ENCODE measurements around the gene AADACL4.

DNA sequence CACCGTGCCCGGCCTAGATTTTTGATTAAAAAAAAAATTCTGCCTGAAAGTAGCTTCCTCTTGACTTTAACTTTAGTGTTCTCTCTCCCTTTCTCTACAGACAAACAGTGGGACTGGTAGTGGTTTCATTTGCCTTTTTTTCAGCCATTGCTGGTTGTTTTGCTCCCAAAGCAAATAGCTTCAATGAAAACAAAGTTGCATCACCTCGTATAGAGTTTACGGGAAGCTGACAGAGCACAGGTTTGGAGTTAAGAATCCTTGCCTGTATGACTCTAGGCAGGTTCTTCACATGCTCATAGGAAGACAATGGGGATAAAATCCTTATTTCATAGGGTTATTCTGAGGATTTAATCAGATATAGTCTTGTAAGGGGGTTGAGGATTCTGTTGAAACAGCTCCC is 21.6 kb downstream of the AADACL4 start:
- TF ChIP-seq, protein P1, sequence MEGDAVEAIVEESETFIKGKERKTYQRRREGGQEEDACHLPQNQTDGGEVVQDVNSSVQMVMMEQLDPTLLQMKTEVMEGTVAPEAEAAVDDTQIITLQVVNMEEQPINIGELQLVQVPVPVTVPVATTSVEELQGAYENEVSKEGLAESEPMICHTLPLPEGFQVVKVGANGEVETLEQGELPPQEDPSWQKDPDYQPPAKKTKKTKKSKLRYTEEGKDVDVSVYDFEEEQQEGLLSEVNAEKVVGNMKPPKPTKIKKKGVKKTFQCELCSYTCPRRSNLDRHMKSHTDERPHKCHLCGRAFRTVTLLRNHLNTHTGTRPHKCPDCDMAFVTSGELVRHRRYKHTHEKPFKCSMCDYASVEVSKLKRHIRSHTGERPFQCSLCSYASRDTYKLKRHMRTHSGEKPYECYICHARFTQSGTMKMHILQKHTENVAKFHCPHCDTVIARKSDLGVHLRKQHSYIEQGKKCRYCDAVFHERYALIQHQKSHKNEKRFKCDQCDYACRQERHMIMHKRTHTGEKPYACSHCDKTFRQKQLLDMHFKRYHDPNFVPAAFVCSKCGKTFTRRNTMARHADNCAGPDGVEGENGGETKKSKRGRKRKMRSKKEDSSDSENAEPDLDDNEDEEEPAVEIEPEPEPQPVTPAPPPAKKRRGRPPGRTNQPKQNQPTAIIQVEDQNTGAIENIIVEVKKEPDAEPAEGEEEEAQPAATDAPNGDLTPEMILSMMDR (IDR thresholded peaks at IDR 0.05; ENCODE audit: low read depth, low read length) = no peak
- no peak for TF ChIP-seq EZH2phosphoT487 (IDR thresholded peaks at IDR 0.05; ENCODE audit: low read depth)

All from OCI-LY3 (cell line).